ENCODE data around the gene CPT1C. TPM values are rescaled to one million over a fixed set of nuclear protein-coding genes. Genes with fewer than 3 reads are reported as not detected.

The CPT1C gene
- total and polyA plus RNA-seq, 2 experiments from 2014 or later = 6.2 to 6.8 TPM

GRCh38 chr19:49662011-49662410, 28.9 kb upstream of the CPT1C start:
- TF ChIP-seq, protein P1, sequence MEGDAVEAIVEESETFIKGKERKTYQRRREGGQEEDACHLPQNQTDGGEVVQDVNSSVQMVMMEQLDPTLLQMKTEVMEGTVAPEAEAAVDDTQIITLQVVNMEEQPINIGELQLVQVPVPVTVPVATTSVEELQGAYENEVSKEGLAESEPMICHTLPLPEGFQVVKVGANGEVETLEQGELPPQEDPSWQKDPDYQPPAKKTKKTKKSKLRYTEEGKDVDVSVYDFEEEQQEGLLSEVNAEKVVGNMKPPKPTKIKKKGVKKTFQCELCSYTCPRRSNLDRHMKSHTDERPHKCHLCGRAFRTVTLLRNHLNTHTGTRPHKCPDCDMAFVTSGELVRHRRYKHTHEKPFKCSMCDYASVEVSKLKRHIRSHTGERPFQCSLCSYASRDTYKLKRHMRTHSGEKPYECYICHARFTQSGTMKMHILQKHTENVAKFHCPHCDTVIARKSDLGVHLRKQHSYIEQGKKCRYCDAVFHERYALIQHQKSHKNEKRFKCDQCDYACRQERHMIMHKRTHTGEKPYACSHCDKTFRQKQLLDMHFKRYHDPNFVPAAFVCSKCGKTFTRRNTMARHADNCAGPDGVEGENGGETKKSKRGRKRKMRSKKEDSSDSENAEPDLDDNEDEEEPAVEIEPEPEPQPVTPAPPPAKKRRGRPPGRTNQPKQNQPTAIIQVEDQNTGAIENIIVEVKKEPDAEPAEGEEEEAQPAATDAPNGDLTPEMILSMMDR (IDR thresholded peaks at IDR 0.05; ENCODE audit: poor library complexity) = no peak
- TF ChIP-seq EZH2 (IDR thresholded peaks at IDR 0.05; ENCODE audit: borderline replicate concordance) (no peak), EZH2phosphoT487 (IDR thresholded peaks at IDR 0.05; ENCODE audit: low read depth, severe bottlenecking, unreplicated experiment) (no peak)
- Histone ChIP-seq H3K79me2 (peaks cover 20% of the 10 kb centered on the region), H3K9me3 (ENCODE audit: low read depth) (no peaks in the 10 kb centered on the region), H3K27me3 (no peaks in the 10 kb centered on the region), H2AFZ (no peak overlapping the region), H3K4me1 (ENCODE audit: insufficient read depth) (peaks cover 12% of the 10 kb centered on the region), H3K4me3 (no peak overlapping the region), H3K27ac (no peak overlapping the region), H4K20me1 (ENCODE audit: insufficient read depth, poor library complexity, severe bottlenecking) (no peaks in the 10 kb centered on the region), H3K9me2 (replicated peaks; ENCODE audit: insufficient read depth) (no peaks in the 10 kb centered on the region), H3K4me2 (no peak overlapping the region), H3K36me3 (replicated peaks; ENCODE audit: insufficient read depth, low read depth) (no peaks in the 10 kb centered on the region)
- no peak for DNase-seq (ENCODE audit: low spot score)
- 97% methylated on average over 16 of the region's 16 CpGs for WGBS (ENCODE audit: low lambda C conversion rate, missing lambda C conversion rate)

DNA sequence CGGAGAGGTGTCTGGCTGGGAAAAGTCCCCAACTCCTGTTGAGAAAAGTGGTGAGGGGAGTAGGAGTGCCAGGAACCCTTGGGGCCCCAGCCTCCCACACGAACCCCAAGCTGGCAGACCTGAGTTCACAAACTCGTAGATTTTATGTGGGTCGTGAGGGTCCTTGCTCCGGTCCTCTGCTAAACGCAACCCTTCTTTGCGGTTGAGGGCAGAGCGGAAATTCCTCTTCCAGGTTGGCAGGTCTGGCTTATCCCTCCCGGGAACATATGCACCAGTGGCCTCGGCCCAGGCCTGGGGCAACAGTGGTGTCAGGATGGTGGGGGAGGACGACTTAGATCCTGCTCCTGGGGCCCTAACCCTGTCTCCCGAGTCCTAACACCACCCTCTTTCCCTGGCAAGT, 27.7 kb upstream of the CPT1C start:
- DNase-seq (ENCODE audit: low spot score) = no peak
- Histone ChIP-seq H3K27me3 (no peaks in the 10 kb centered on the region), H3K4me3 (no peak overlapping the region), H3K27ac (no peak overlapping the region), H4K20me1 (ENCODE audit: insufficient read depth, poor library complexity, severe bottlenecking) (no peaks in the 10 kb centered on the region), H2AFZ (no peak overlapping the region), H3K9me2 (replicated peaks; ENCODE audit: insufficient read depth) (no peaks in the 10 kb centered on the region), H3K36me3 (replicated peaks; ENCODE audit: insufficient read depth, low read depth) (no peaks in the 10 kb centered on the region), H3K4me2 (peak overlapping the region; percentile 94), H3K4me1 (ENCODE audit: insufficient read depth) (peaks cover 12% of the 10 kb centered on the region), H3K79me2 (peaks cover 31% of the 10 kb centered on the region), H3K9me3 (ENCODE audit: low read depth) (no peaks in the 10 kb centered on the region)
- WGBS (ENCODE audit: low lambda C conversion rate, missing lambda C conversion rate) = 88% methylated on average over 12 of the region's 12 CpGs
- TF ChIP-seq EZH2 (IDR thresholded peaks at IDR 0.05; ENCODE audit: borderline replicate concordance) = no peak
- TF ChIP-seq, protein P1 (IDR thresholded peaks at IDR 0.05; ENCODE audit: poor library complexity) = no peak
- TF ChIP-seq EZH2phosphoT487 (IDR thresholded peaks at IDR 0.05; ENCODE audit: low read depth, severe bottlenecking, unreplicated experiment) = no peak

DNA sequence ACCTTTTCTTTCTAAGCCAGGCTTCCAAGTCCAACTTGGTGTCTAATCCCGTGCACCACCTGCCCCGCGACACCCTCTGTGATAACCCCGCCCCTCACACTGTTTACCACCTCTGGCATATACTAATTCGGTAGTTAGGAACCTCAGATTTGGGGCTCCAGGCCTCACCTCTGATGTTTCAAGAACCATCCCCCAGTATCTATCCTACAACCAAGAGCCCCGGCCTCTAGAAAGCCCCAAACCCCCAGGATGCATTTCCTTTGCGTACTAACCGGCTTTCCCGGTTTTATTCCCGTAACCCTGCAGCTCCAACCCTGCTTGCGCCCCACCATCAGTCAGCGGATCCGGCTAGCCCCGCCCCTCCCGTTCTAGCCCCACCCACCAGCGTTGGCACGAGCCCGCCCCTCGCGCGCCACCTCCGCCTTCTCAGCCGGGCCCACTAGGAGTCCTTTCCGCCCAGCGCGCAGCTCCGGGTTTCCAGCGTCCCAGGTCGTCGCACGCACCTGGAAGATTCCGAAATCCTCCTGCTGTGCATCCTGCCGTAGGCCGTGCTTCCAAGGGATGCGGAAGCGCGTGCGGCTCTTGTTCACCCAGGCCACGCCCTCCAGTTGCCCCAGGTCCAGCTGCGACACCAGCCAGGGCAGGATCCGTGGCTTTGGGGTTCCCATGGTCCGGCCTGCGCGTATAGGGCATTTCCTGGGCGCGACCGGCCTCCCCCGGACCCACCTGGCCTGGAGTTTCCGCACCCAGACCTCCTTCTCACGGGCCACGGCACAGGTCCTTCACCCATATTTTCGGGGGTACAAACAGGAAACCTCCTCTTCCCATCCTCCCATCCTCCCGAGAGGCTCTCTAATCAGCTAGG, 26.5 kb upstream of the CPT1C start:
- Histone ChIP-seq H3K36me3 (replicated peaks; ENCODE audit: insufficient read depth, low read depth) (no peaks in the 10 kb centered on the region), H2AFZ (no peak overlapping the region), H3K4me2 (peak overlapping the region; percentile 94), H3K9me2 (replicated peaks; ENCODE audit: insufficient read depth) (no peaks in the 10 kb centered on the region), H3K79me2 (peaks cover 37% of the 10 kb centered on the region), H3K27ac (peak overlapping the region; percentile 81), H3K27me3 (no peaks in the 10 kb centered on the region), H3K4me1 (ENCODE audit: insufficient read depth) (peaks cover 12% of the 10 kb centered on the region), H3K4me3 (peak overlapping the region; percentile 43), H4K20me1 (ENCODE audit: insufficient read depth, poor library complexity, severe bottlenecking) (no peaks in the 10 kb centered on the region), H3K9me3 (ENCODE audit: low read depth) (no peaks in the 10 kb centered on the region)
- WGBS (ENCODE audit: low lambda C conversion rate, missing lambda C conversion rate) = under 1% methylated on average over 34 of the region's 53 CpGs
- TF ChIP-seq, protein P1 (IDR thresholded peaks at IDR 0.05; ENCODE audit: poor library complexity) = no peak
- no peak for TF ChIP-seq EZH2 (IDR thresholded peaks at IDR 0.05; ENCODE audit: borderline replicate concordance)
- no peak for TF ChIP-seq EZH2phosphoT487 (IDR thresholded peaks at IDR 0.05; ENCODE audit: low read depth, severe bottlenecking, unreplicated experiment)
- peak; percentile 96 for DNase-seq (ENCODE audit: low spot score)

All from hepatocyte (in vitro differentiated cells).